D721Med (cell line): ENCODE results near the gene SPEM3.
A peak's percentile ranks its signal among the peaks of the same experiment; 100 is the strongest.

ENCODE experiments used
- DNase-seq: peaks from one replicate; pipeline ENCODE4 v3.0.0; 2011; ENCODE audit warnings: low spot score; ENCODE audit not compliant: insufficient read length
- FAIRE-seq: peaks from 2 replicates; lab custom pipeline; 2011; peaks lifted over from hg19 to GRCh38; lab: Jason Lieb, UNC
- TF ChIP-seq, protein P1 (sequence below): IDR thresholded peaks from 2 replicates; pipeline ENCODE4 v1.5.1; 2012; ENCODE audit warnings: mild to moderate bottlenecking, control low read depth; ENCODE audit not compliant: insufficient read depth; ENCODE audit errors: missing control alignments

The SPEM3 gene

DNA sequence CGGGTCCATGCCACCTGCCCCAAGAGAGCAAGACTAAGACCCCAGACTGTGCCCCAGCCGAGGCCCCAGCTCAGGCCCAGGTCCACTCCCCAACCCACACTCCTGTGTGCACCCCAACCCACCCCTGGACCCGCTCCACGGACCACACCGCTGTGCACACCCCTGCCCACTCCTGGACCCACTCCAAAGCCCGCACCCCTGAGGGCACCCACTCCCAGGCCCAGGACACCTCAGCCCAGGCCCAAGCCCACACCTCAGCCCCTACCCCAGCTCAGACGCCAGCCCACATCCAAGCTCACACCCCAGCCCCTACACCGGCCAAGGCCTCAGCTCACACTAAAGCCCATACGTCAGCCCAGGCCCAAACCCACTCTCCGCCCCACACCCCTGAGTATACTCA lies 1.1 kb downstream of the SPEM3 start:
- no peak for FAIRE-seq
- TF ChIP-seq, protein P1, sequence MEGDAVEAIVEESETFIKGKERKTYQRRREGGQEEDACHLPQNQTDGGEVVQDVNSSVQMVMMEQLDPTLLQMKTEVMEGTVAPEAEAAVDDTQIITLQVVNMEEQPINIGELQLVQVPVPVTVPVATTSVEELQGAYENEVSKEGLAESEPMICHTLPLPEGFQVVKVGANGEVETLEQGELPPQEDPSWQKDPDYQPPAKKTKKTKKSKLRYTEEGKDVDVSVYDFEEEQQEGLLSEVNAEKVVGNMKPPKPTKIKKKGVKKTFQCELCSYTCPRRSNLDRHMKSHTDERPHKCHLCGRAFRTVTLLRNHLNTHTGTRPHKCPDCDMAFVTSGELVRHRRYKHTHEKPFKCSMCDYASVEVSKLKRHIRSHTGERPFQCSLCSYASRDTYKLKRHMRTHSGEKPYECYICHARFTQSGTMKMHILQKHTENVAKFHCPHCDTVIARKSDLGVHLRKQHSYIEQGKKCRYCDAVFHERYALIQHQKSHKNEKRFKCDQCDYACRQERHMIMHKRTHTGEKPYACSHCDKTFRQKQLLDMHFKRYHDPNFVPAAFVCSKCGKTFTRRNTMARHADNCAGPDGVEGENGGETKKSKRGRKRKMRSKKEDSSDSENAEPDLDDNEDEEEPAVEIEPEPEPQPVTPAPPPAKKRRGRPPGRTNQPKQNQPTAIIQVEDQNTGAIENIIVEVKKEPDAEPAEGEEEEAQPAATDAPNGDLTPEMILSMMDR, result no peak
- no peak for DNase-seq

DNA sequence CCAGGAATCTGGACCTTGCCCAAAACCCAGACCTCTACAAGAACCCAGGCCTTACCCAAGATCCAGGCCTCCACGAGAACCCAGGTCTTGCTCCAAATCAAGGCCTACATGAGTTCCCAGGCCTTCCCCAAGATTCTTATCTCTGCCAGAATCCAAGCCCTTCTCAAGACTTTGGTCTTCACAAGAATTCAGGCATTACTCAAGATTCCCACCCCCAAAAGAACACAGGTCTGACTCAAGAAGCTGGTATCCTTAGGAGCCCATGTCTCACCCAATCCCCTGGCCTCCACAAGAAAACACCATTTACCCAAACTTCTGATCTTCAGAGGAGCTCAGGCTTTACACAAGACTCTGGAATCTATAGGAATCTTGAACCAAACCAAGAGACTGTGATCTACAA lies 2.6 kb downstream of the SPEM3 start:
- FAIRE-seq, result no peak
- TF ChIP-seq, protein P1, result no peak

DNA sequence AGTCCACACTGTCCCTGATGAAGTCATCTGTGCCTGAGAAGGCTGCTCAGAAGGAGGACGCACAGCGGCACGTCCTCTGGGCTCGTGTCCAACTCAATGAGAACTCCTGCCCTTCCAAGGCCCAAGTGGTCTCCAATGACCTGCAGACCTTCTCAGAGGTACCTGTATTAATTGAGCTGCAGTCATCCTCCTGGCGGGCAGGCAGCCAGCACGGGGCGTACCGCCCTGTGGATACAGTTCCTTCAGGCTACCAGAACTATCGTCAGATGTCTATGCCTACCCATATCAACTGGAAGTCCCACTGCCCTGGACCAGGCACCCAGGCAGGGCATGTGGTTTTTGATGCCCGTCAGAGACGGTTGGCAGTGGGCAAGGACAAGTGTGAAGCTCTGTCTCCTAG lies 3.6 kb downstream of the SPEM3 start:
- no peak for DNase-seq
- TF ChIP-seq, protein P1, result no peak
- FAIRE-seq, result no peak

More for the DNA sequence above, 2.6 kb downstream of the SPEM3 start:
- no peak for DNase-seq

DNA sequence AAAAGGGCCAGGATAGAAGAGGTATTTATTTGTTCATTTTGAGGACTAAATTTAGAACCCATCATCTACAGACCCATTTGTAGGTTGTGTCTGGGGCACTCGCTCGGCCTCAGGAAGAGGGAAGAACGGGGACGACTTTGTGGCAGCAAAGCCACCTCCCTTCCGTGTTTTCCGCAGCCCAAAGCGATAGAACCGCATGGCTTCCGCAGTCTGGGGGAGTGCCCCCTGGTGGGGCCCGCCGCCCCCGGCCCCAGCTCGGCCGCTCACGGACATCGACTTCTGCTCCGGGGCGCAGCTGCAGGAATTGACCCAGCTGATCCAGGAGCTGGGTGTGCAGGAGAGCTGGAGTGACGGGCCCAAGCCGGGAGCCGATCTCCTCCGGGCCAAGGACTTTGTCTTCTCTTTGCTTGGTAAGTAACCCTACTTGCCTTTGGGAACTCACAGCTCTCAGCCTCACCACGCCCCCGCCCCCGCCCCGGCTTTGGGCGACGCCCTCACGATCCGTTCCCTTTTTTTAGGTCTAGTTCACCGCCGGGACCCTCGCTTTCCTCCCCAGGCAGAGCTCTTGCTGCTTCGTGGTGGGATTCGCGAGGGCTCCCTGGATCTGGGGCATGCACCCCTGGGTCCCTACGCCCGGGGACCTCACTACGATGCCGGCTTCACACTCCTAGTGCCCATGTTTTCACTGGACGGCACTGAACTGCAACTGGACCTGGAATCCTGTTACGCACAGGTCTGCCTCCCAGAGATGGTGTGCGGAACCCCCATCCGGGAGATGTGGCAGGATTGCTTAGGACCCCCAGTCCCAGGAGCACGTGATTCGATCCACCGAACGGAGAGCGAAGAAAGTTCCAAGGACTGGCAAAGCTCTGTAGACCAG lies 7.3 kb downstream of the SPEM3 start:
- no peak for DNase-seq
- TF ChIP-seq, protein P1, result no peak
- no peak for FAIRE-seq

DNA sequence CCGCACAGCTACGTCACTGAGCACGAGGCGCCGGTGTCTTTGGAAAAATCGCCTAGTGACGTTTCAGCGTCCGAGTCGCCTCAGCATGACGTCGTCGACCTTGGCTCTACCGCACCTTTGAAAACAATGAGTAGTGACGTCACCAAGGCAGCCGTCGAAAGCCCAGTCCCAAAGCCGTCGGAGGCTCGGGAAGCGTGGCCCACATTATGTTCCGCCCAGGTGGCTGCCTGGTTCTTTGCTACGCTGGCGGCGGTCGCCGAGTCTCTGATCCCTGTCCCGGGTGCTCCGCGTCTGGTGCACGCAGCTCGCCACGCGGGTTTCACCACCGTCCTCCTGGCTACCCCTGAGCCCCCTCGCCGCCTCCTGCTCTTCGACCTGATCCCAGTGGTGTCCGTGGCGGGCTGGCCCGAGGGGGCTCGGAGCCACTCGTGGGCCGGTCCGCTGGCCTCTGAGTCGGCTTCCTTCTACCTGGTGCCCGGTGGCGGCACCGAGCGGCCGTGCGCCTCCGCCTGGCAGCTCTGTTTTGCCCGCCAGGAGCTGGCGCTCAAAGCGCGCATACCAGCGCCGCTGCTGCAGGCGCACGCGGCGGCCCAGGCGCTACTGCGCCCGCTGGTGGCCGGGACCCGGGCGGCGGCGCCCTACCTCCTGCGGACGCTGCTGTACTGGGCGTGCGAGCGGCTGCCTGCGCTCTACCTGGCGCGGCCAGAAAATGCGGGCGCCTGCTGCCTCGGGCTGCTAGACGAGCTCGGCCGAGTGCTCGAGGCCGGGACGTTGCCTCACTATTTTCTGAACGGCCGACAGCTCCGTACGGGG lies 8.1 kb downstream of the SPEM3 start:
- DNase-seq (peak; percentile 68), FAIRE-seq (no peak)
- TF ChIP-seq, protein P1, result peak; percentile 46

DNA sequence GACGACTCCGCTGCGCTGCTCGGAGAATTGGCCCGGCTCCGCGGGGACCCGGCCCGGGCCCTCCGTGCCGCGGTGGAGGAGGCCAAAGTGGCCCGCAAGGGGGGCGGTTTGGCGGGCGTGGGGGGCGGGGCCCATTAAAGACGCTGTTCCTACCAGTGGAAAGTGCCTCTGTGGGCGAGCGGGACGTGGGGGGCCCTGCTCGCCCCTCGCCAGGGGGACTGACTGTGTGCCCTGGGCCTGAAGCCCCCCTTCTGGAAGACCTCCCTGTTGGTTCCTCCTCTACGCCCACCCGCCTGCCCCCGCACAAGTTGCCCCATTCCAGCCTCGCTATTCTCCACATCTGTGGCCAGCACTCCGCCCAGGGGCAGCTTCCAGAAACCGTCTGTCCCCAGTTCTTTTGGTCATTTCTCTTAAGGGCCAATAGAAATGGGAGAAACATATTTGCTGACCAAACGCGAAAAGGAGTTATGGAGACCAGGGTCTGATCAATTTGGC lies 8.8 kb downstream of the SPEM3 start:
- TF ChIP-seq, protein P1, result no peak
- DNase-seq (no peak), FAIRE-seq (no peak)
